CD4-positive, alpha-beta T cell treated with Interleukin-4 for 4 hours (primary cell): ENCODE measurements around the gene ABHD6.
"Not testable (repeated sequence)": the region's sequence is repeated elsewhere in the genome, so short reads cannot be mapped to it uniquely, and the experiment has no call there.

ENCODE experiments used
- DNase-seq: peaks from one replicate; pipeline ENCODE4 v3.0.0-alpha.2; 2020

ABHD6 gene

DNA sequence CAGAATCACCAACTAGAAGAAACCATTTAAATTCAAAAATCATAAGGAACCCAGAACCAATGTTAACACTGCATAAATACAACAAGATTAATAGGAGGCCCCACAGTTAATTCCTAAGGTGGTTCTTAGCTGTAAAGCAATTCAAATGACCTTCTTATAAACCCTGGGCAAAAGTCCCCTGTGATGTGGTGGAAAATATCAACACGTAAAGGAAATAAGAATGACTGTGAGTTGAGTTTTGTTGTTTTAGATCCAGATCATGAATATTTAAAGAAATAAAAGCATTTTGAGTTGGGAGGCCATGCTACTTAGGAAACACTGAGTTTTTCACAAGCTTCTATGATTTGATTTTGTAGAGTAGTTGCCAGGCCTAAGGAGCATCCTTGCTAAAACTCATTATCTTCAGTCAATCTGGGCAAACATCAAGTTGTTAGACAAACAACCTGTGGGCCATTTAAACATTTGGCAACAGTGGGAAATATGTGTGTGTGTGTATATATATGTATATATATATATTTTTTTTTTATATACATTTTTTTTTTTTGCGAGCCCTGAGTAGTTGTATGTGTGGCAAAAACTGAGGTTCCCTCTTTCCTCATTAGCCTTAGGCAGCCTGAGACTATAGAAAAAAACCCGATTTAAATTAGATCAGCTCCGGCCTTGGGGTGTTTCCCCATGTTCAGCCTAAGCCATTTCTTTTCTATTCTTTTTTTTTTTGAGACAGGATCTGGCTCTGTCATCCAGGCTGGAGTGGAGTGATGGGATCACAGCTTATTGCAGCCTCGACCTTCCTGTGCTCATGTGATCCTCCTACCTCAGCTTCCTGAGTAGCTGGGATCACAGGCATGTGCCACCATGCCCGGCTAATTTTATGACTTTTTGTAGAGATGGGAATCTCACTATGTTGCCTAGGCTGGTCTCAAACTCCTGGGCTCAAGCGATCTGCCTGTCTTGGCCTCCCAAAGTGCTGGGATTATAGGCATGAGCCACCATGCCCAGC is 87.1 kb downstream of the ABHD6 start:
- peak; percentile 11 for DNase-seq

DNA sequence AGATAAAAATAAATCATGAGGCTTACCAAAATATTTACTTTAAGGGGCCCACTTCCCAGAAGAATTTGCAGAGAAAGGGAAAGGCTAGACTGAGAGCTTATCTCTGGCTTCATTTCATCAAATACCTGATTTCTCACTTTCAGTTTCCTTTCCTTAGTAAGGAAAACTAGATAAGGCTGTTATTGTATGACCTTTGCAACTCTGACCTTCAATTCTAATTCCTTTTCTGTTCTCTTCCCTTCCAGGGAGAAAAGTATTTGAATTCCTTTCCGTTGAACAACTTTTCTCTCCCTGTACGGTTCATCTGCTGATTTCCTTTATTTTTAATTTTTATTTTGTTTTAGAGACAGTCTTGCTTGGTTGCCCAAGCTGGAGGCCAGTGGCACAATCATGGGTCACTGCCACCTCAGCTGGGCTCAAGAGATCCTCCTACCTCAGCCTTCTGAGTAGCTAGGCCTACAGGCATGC is 88.0 kb downstream of the ABHD6 start:
- no peak for DNase-seq

GRCh38 chr3:58326267-58326900 is 88.8 kb downstream of the ABHD6 start:
- no peak for DNase-seq

DNA sequence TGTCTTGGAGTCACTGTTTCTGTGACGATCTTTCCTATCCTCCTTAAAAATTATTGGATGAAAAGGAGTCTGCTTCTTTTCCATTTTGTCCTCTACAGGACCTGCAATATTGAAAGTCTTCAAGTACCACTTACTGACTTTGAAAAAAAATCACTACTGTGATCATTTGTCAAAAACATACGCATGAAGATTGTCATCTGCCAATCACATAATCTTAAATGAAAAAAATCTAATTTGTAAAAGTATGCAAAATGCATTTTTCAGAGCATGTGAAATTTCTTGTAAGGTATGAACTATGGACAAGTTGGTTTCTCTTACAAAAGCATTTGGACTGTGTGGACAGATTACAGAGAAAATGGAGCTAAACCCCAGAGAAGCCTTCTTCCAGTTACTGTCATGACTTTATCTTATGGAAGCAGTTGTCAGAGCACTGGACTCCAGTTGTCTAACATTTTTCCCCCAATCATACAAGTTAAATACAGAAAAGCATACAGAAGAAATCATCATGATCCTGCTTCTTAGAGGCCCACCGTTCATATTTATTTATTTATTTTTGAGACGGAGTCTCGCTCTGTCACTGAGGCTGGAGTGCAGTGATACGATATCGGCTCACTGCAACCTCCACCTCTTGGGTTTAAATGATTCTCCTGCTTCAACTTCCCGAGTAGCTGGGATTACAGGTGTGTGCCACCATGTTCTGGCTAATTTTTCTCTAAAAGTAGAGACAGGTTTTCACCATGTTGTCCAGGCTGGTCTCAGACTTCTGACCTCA is 91.7 kb downstream of the ABHD6 start:
- no peak for DNase-seq

- no peak for DNase-seq
Observed at GRCh38 chr3:58329922-58330413, 92.4 kb downstream of the ABHD6 start.

DNA sequence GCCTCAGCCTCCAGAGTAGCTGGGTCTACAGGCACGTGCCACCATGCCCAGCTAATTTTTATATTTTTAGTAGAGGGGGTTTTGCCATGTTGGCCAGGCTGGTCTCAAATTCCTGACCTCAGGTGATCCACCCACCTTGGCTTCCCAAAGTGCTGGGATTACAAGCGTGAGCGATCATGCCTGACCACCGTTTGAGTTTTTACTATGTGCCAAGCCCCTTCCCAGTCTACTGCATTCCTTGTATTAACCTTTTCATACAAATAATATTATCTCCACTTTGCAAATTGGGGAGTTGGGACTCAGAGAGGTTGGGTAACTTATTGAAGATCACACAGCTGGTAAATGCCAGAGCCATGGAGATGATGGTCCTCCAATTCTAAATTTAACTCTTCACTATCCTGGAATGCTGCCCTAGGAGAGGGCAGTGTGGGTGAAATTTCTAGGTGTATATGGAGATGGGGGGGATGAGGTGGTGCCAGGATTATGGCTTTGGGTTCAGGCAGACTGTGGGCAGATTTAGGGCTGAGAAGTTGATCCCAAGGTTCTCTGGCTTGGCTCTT is 94.1 kb downstream of the ABHD6 start:
- DNase-seq, result no peak

DNA sequence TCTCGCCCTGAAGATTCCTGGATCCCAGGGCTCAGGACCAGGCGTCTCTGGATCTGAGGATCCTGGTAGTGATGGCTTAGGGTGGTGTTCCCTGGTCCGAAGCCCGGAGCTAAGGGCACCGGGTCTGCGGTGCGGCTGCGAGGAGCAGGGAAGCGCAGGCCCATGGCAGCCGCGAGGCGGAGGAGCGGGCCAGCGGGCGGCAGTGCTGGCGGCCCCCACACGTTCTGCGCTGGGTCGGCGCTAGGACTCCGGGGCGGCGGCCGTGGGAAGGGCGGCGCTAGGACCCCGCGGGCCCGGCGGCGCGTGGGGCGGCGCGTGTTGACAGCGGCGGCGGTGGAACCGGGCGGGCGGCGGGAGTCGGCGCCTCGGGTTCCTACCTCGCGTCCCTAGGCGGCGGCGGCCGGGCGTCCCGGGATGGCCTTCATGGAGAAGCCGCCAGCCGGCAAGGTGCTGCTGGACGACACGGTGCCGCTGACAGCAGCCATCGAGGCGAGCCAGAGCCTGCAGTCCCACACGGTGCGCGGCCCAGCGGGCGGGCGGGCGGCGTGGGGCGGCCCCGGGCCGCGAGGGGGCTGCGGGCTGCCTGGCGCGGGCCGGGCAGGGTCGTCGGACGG is 95.1 kb downstream of the ABHD6 start, which contains the start of gene PXK:
Gene PXK, plus strand, starts transcription at position 318 of the 614 bp plus-strand sequence. Its CDS starts 97 bp downstream, at position 415.
- DNase-seq, result peak; percentile 73

- DNase-seq, result peak; percentile 15
Observed at GRCh38 chr3:58333206-58334012, 95.8 kb downstream of the ABHD6 start.

GRCh38 chr3:58334013-58334321 is 96.4 kb downstream of the ABHD6 start:
- DNase-seq, result no peak

- no peak for DNase-seq
Observed at GRCh38 chr3:58334506-58334884, 96.9 kb downstream of the ABHD6 start.

DNA sequence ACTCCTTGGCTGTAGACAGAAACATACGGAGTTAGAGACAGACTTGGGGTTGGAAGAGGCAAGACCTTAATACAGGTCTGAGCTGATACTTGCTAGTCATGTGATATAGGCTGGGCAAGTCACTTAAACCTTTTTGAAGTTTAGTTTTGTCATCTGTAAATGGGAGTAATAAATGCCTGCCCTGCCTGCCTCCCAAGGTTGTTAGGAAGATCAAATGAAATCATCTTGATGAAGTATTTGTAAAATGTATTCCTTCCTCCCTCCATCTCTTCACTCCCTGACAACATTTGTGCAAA is 98.0 kb downstream of the ABHD6 start:
- DNase-seq, result no peak

GRCh38 chr3:58336135-58336882 is 98.7 kb downstream of the ABHD6 start:
- DNase-seq, result no peak

DNA sequence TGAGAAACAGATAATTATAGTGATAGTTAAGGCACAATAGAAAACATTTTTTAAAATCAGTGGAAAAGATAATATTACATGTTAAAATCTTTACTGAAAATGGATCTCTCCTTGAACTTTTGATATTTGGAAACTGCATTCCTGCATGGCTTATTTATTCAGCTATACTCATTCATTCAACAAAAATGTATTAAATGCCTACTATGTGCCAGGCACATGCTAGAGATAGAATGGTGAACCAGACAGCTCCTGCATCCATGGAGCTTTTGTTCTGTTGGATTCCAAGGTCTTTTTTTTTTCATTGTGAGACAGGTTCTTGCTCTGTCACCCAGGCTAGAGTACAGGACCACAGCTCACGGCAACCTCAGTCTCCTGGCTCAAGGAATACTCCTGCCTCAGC is 99.6 kb downstream of the ABHD6 start:
- DNase-seq, result no peak

- not testable (repeated sequence) for DNase-seq
Observed at GRCh38 chr3:58339146-58339545, 101.6 kb downstream of the ABHD6 start.

- no peak for DNase-seq
Observed at GRCh38 chr3:58340594-58341244, 103.1 kb downstream of the ABHD6 start.

GRCh38 chr3:58341376-58341775 is 103.8 kb downstream of the ABHD6 start:
- no peak for DNase-seq

- DNase-seq, result no peak
Observed at GRCh38 chr3:58342676-58343075, 105.1 kb downstream of the ABHD6 start.
